Activated CD4-positive, alpha-beta T cell treated with anti-CD3 and anti-CD28 coated beads, Interleukin-10, Interleukin-2, amounts not matched to agents 100 ng/mL and 50 ng/mL, durations not matched to agents 16 hours and 8 hours (primary cell): ENCODE measurements around the gene TMEM79.
"Not testable (repeated sequence)": the region's sequence is repeated elsewhere in the genome, so short reads cannot be mapped to it uniquely, and the experiment has no call there.

Experiments used
- DNase-seq: peaks from one replicate; pipeline ENCODE4 v3.0.0-alpha.2; 2020

TMEM79 gene

DNA sequence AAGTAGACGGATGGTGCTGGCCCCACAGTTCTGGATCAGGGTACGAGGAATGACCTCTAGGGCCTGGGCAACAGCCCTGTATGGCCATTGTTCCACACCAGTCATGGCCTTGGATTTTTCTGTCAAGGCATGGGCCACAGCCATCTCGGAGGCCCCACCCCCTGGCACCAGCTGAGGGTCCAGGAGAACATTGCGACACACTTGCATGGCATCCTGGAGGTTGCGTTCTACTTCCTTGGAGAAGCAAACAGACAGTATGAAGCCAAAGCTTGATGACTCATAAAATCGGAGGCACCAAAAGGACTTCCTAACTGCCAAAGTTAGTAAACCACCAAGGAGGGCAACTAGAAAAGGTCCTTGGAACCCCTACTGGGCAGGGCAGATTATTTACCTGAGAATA lies 26.8 kb downstream of the TMEM79 start:
- no peak for DNase-seq

DNA sequence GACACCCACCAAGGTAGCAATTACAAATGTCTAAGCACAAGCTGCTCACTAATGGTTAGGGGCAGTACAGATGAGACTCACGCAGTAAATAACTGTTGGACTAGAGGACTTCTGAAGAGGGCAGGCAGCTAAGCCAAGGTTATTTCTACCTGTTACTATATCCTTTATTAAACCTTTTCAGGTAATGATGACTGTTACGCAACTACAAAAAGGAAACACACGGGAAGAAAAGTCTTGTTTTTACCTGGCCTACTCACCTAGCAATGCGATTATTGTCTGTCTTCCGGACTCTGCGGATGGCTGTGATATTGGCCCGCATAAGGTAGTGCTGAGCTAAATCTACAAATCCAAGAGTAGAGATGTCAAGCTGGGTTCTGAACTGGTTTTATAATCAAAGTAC lies 32.8 kb downstream of the TMEM79 start:
- DNase-seq, result no peak

DNA sequence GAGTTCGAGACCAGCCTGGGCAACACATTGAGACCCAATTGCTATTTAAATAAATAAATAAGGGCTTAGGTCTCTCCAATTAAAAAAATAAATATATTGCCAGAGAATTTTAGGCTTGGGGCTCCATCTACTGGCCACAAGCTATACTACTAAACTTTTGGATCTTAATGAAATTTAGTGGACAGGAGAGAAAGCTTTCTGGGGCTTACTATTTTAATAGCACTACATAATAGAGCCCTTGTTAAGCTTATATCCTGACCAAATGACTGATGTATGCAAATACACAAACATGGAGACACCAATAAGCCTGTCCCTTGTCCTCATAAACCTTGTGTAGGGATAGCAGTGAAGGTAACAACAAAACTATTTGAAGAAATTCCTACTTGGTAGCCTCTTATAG lies 35.5 kb downstream of the TMEM79 start:
- DNase-seq, result peak; percentile 24

DNA sequence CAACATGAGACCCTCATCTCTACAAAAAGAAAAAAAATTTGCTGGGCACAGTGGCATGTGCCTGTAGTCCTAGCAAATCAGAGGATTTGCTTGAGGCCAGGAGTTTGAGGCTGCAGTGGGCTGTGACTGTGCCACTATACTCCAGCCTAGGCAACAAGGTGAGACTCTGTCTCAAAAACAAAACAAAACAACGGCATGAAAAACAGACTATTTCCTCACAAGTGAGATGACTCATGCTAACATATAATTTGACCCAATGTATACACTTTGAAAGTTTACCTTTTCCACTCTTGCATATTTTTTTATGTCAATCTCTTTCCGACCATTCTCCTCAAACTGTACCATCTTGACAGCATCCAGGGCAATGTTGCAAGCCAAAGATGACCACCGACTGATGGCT lies 36.4 kb downstream of the TMEM79 start:
- no peak for DNase-seq

DNA sequence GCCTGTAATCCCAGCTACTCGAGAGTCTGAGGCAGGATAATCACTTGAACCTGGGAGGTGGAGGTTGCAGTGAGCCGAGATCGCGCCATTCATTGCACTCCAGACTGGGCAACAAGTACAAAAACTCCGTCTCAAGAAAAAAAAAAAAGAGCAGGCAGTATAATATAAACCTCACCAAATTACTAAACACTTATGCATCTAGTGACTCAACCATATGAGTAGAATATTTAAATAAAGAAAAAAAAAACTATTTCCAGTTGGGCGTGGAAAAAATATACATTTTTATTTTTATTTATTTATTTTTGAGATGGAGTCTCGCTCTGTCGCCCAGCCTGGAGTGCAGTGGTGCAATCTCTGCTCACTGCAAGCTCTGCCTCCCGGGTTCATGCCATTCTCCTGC lies 39.1 kb downstream of the TMEM79 start:
- not testable (repeated sequence) for DNase-seq

DNA sequence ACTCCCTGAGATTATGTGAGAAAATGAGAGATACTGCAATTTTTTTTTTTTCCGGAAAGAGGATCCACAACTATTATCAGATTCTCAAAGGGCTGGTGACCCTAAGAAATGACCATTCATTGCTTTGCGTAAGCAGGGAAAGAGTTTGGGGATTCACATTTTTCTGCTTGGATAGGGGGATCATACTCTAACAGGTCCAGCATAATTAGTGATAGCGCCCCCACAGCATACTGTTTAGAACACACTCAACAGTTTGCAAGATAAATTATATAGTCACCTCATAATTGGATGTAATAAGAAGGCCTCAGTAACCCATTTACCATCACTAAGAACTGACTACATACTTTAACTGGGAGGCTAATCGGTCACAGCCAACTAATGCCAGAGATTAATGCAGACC lies 52.1 kb downstream of the TMEM79 start:
- peak; percentile 27 for DNase-seq

DNA sequence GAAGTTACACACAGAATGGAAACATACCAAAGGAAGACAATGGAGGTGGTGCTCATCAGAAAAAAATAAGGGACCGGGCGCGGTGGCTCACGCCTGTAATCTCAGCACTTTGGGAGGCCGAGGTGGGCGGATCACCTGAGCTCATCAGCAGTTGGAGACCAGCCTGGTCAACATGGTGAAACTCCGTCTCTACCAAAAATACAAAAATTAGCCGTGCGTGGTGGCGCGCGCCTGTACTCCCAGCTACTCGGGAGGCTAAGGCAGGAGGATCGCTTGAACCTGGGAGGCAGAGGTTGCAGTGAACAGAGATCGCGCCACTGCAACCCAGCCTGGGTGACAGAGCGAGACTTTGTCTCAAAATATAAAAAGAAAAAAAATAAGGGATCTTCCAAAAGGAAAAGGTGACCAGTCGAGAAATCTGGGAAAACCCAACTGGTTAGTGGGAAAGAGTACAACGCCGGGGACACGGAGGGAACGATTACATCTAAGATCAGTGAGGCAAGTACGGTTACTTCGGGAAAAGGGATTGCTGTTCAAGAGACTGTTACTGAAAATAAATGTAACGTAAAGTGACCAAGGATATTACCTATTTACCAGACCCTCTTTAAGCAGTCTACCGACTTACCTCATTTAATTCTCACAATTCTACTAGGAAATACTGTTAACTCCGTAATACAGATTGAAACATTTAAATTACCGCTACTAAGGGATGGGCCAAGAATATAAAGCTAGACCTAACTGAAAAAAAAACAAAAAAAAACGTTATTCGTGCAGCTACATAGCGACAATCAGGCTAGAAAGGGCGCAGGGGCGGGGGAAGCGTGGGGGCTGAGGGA lies 53.1 kb downstream of the TMEM79 start:
- peak; percentile 20 for DNase-seq

DNA sequence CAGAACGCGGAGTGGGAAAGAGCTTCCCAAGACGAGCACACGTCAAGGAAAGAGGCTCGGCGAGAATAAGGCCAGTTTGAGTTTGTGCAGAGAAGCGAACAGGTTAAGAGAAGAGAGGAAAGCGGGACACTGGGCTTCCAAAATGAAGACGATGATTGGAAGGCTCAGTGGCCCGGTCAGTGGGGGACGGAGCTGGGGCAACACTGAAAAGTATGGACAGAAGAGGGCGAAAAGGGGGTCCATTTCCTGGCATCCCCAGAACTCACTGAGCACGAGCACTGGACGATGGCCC lies 53.7 kb downstream of the TMEM79 start:
- no peak for DNase-seq

DNA sequence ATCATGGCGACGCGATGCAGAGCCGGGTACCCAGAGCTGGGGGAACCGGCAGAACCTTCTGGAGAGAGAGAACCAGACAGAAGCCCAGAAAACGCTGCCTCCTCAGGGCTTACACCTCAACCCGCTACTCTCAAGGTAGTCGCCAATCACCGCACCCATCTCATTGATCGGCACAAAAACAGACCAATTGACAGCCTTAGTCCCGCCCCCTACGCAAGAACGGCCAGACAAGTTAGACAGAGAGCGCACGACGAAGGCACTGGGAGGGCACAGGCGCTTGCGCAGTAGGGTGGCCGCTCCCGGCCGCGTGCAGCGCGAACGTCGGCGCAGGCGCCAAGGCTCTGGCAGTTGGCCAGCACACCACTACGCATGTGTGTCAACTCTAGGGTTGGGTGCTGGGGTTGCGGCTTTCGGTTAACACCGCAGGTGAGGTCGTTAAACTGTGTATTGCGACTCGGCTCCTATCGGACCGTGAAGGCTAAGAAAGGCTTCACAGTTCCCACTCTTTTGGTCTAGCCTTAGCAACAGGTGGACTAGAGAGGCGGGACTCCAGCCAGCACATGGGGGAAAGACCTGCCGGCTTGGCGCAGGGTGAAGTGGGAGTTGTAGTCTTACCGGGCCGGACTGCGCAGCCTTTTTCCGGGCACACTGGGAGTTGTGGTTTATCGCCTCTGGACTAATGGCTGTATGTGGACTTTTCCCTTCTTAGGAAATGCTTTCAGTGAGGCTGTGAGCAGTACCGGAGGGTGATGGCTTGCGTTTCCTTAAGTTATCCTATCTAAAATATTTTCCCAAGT lies 54.3 kb downstream of the TMEM79 start, which contains the start of the genes CCT3 and TSACC:
Gene CCT3, minus strand, starts transcription at position 113 of the 797 bp plus-strand sequence. Its CDS starts 108 bp downstream, at position 5.
Gene TSACC, plus strand, starts transcription at position 347 of the 797 bp plus-strand sequence. CDS start 1,232 bp downstream, outside the sequence.
- peak; percentile 100 for DNase-seq
